GM04503 (cell line): ENCODE data around the gene ZNF420.
A peak's percentile ranks its signal among the peaks of the same experiment; 100 is the strongest.

ENCODE experiments used
- DNase-seq: peaks from one replicate; pipeline ENCODE4 v3.0.0-alpha.2; 2012; ENCODE audit warnings: low read depth

Gene ZNF420

GRCh38 chr19:37148214-37148613, 70.0 kb downstream of the ZNF420 start:
- no peak for DNase-seq

DNA sequence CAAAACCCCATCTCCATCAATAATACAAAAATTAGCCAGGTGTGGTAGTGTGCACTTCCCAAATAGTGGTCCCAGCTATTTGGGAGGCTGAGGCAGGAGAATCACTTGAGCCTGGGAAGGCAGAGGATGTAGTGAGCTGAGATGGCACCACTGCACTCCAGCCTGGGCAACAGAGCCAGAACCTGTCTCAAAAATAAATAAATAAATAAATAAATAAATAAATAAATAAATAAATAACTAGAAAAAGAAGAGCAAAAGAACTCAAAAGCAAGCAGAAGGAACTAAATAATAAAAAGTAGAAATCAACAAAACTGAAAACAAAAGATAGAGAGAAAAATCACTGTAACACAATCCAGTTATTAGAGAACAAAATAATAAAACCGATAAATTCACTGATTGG, 81.9 kb downstream of the ZNF420 start:
- DNase-seq: no peak

DNA sequence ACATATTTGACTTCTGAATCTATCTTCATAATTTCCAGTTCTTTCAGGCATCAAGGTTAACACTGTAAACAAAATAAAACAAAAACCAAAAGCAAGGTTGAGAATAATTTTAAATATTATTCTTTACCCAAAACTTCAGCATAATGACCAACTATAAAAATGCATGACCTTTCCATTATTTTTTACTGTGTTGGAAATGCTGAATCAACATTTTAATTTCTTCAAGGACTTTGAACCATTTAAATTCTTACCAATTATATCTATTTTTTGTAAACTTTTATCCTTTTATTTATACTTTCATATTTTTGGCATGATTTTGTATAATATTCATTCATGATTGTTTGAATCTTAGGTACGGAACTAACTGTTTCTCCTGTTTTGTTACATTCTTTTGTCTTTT, 87.4 kb downstream of the ZNF420 start:
- DNase-seq: no peak

- peak; percentile 85 for DNase-seq
Measured at GRCh38 chr19:37172368-37173366, 94.4 kb downstream of the ZNF420 start, which contains the start of gene ZNF585A. TSS of gene ZNF585A (minus strand) at chr19:37172695. CDS start at chr19:37169910, 2,785 bp downstream.
